ENCODE measurements around the gene DCLRE1C.
"Not testable (repeated sequence)": the region's sequence is repeated elsewhere in the genome, so short reads cannot be mapped to it uniquely, and the experiment has no call there.

The DCLRE1C gene

GRCh38 chr10:14884082-14884481, 69.8 kb downstream of the DCLRE1C start:
- no peak for DNase-seq (ENCODE audit: low read depth in 2 of 2)

- DNase-seq (ENCODE audit: low read depth in 2 of 2): no peak
These were observed 73.7 kb downstream of the DCLRE1C start for GRCh38 chr10:14880229-14880628.

- no peak for DNase-seq (ENCODE audit: low read depth in 2 of 2)
These were observed 74.0 kb downstream of the DCLRE1C start for GRCh38 chr10:14879928-14880193.

- peak in 1 of 2 donors; percentile 17 for DNase-seq (ENCODE audit: low read depth in 2 of 2)
These were observed 74.6 kb downstream of the DCLRE1C start for GRCh38 chr10:14879124-14879927.

GRCh38 chr10:14878266-14879123, 75.4 kb downstream of the DCLRE1C start, which contains the start of gene SUV39H2:
SUV39H2 (plus strand) TSS chr10:14878866; CDS start chr10:14878889, 23 bp downstream.
- peak; percentile 78 to 84 for DNase-seq (ENCODE audit: low read depth in 2 of 2)

- DNase-seq (ENCODE audit: low read depth in 2 of 2): no peak
These were observed 77.1 kb downstream of the DCLRE1C start for GRCh38 chr10:14876764-14877163.

- DNase-seq (ENCODE audit: low read depth in 2 of 2): no peak
These were observed 78.0 kb downstream of the DCLRE1C start for GRCh38 chr10:14875941-14876340.

- DNase-seq (ENCODE audit: low read depth in 2 of 2): no peak
These were observed 80.7 kb downstream of the DCLRE1C start for GRCh38 chr10:14873090-14873760.

GRCh38 chr10:14864871-14865270, 89.0 kb downstream of the DCLRE1C start:
- not testable (repeated sequence) for DNase-seq (ENCODE audit: low read depth in 2 of 2)

GRCh38 chr10:14864466-14864865, 89.4 kb downstream of the DCLRE1C start:
- DNase-seq (ENCODE audit: low read depth in 2 of 2): not testable (repeated sequence)

GRCh38 chr10:14860791-14861190, 93.1 kb downstream of the DCLRE1C start:
- no peak for DNase-seq (ENCODE audit: low read depth in 2 of 2)

- no peak for DNase-seq (ENCODE audit: low read depth in 2 of 2)
These were observed 94.1 kb downstream of the DCLRE1C start for GRCh38 chr10:14859775-14860174.

- DNase-seq (ENCODE audit: low read depth in 2 of 2): no peak
These were observed 94.9 kb downstream of the DCLRE1C start for GRCh38 chr10:14859043-14859442.

- no peak for DNase-seq (ENCODE audit: low read depth in 2 of 2)
These were observed 95.4 kb downstream of the DCLRE1C start for GRCh38 chr10:14858338-14858960.

GRCh38 chr10:14855453-14855852, 98.4 kb downstream of the DCLRE1C start:
- no peak for DNase-seq (ENCODE audit: low read depth in 2 of 2)

- no peak for DNase-seq (ENCODE audit: low read depth in 2 of 2)
These were observed 101.7 kb downstream of the DCLRE1C start for GRCh38 chr10:14852236-14852635.

All from stimulated activated CD4-positive, alpha-beta T cell treated with anti-CD3 and anti-CD28 coated beads, Interleukin-1b, Interleukin-23, amount 100 ng/mL, for 1 hour (primary cell).